Activated CD8-positive, alpha-beta memory T cell treated with anti-CD3 and anti-CD28 coated beads, Interleukin-2, amount 10 ng/mL, durations not matched to agents 7 days and 5 days (primary cell): ENCODE results near the gene GFI1B. TPM values are rescaled to one million over a fixed set of nuclear protein-coding genes. Genes with fewer than 3 reads are reported as not detected.
"Not testable (repeated sequence)": the region's sequence is repeated elsewhere in the genome, so short reads cannot be mapped to it uniquely, and the experiment has no call there.

Source experiments
- ATAC-seq: fragments of 150-1000 bp; cut with Tn5 transposase; one replicate; pipeline ENCODE4 v1.10.0; 2021; ENCODE audit warnings: moderate library complexity
- CTCF ChIA-PET: fragments of 350-600 bp; sonication (Branson Sonifier 250); formaldehyde crosslinking; loops from one replicate; lab custom pipeline; 2021; ENCODE audit warnings: antibody characterized with exemption; lab: Charles Lee
- DNase-seq: peaks from one replicate; pipeline ENCODE4 v3.0.0-alpha.2; 2020
- H3K27ac Mint-ChIP-seq: one replicate; pipeline ENCODE4 v1.8.0; 2021; ENCODE audit warnings: mild to moderate bottlenecking, mixed read lengths
- H3K27me3 Mint-ChIP-seq: one replicate; pipeline ENCODE4 v1.8.0; 2021; ENCODE audit warnings: mixed read lengths
- H3K36me3 Mint-ChIP-seq: one replicate; pipeline ENCODE4 v1.8.0; 2021; ENCODE audit warnings: mild to moderate bottlenecking, mixed read lengths
- H3K4me1 Mint-ChIP-seq: one replicate; pipeline ENCODE4 v1.8.0; 2021; ENCODE audit warnings: mixed read lengths
- H3K4me3 Mint-ChIP-seq: one replicate; pipeline ENCODE4 v1.8.0; 2021; ENCODE audit warnings: mild to moderate bottlenecking, moderate library complexity, mixed read lengths
- H3K9me3 Mint-ChIP-seq: one replicate; pipeline ENCODE4 v1.8.0; 2022; ENCODE audit warnings: low read depth, mixed read lengths
- microRNA-seq: library from miRNA; unstranded; fragments of <30 nt; microRNA quantifications from one replicate; pipeline ENCODE4 v1.2.0, GENCODE V29; 2022
- total RNA-seq, 2 experiments: library from RNA; stranded (reverse); gene quantifications; one replicate each; pipeline ENCODE4 v1.2.3, GENCODE V29; 2021

The GFI1B gene
- total RNA-seq, 2 experiments from 2014 or later = not detected

DNA sequence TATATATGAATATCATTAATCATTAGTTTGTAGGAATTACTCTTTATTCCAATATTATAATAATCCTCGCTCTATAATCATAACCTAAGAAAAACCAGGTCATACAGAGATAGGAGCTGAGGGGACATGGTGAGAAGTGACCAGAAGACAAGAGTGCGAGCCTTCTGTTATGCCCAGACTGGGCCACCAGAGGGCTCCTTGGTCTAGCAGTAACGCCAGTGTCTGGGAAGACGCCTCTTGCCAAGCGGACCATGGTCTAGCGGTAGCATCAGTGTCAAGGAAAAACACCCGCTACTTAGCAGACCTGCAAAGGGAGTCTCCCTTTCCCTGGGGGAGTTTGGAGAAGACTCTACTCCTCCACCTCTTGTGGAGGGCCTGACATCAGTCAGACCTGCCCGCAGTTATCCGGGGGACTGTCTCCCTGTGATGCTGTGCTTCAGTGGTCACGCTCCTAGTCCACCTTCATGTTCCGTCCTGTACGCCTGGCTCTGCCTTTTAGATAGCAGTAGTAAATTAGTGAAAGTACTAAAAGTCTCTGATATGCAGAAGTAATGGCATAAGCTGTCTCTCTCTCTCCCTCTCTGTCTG is 62.5 kb downstream of the GFI1B start:
- peak; percentile 62 for DNase-seq
- CTCF ChIA-PET = interaction anchor here (0.7 to 3.6 kb wide), 6 partner anchors 10 to 907 kb away, joined by 3 to 20 read pairs (median 8); partner anchors contain the start of gene GTF3C5
- not testable (repeated sequence) for H3K27me3 Mint-ChIP-seq, ATAC-seq, H3K9me3 Mint-ChIP-seq, H3K4me1 Mint-ChIP-seq, H3K27ac Mint-ChIP-seq, H3K4me3 Mint-ChIP-seq
- peaks cover 13% of the 10 kb centered on the region for H3K36me3 Mint-ChIP-seq

Small RNAs within 50 kb of the gene (microRNA-seq; reads per million reads assigned to microRNA genes)
- 1.7 reads per million for gene MIR548AW

Other genes starting within 250 kb of the GFI1B start
- under 1 TPM in 1 of 2 experiments, not detected in 1; 0.63 TPM for gene AK8, start 100.4 kb upstream of the GFI1B start, total RNA-seq
- 1 to 10 TPM; 1.6 to 2.6 TPM for gene SPACA9, start 99.8 kb upstream of the GFI1B start, total RNA-seq
- 10 to 100 TPM; 29.8 to 30.3 TPM for gene TSC1, start 34.1 kb upstream of the GFI1B start, total RNA-seq
- gene GTF3C5, start 52.3 kb downstream of the GFI1B start, total RNA-seq = 10 to 100 TPM; 83.8 to 89.0 TPM
- 1 to 10 TPM; 1.7 to 1.9 TPM for gene CEL, start 83.3 kb downstream of the GFI1B start, total RNA-seq
- 100 to 1,000 TPM; 103 to 114 TPM for gene RALGDS, start 142.5 kb downstream of the GFI1B start, total RNA-seq
- 1 to 10 TPM; 3.9 to 5.7 TPM for gene GBGT1, start 185.2 kb downstream of the GFI1B start, total RNA-seq
- gene OBP2B, start 230.6 kb downstream of the GFI1B start, total RNA-seq = not detected